H9 (cell line): ENCODE measurements around the gene KRTAP10-3. TPM values are rescaled to one million over a fixed set of nuclear protein-coding genes. Genes with fewer than 3 reads are reported as not detected.

Source experiments
- DNase-seq: peaks from one replicate; pipeline ENCODE4 v3.0.0-alpha.2; 2017
- H2AFZ ChIP-seq: one replicate; pipeline ENCODE4 v1.6.1; 2013; ENCODE audit warnings: mild to moderate bottlenecking, low read length, control low read depth, moderate library complexity
- H2AK5ac ChIP-seq: 2 replicates; pipeline ENCODE4 v1.6.1; 2013; ENCODE audit warnings: low read length, control low read depth, mixed read lengths; ENCODE audit not compliant: insufficient read length
- H2BK120ac ChIP-seq: one replicate; pipeline ENCODE4 v1.6.1; 2013; ENCODE audit warnings: low read depth, mild to moderate bottlenecking, low read length, control low read depth, inconsistent platforms; ENCODE audit not compliant: poor library complexity, severe bottlenecking
- H2BK12ac ChIP-seq: 2 replicates; pipeline ENCODE4 v1.6.1; 2013; ENCODE audit warnings: low read length, control low read depth, mixed read lengths, low read depth; ENCODE audit not compliant: insufficient read length
- H2BK15ac ChIP-seq: 2 replicates; pipeline ENCODE4 v1.6.1; 2013; ENCODE audit warnings: low read depth, low read length, control low read depth
- H2BK20ac ChIP-seq: one replicate; pipeline ENCODE4 v1.6.1; 2013; ENCODE audit warnings: low read depth, mild to moderate bottlenecking, low read length, control low read depth, inconsistent platforms; ENCODE audit not compliant: poor library complexity, severe bottlenecking
- H2BK5ac ChIP-seq: 2 replicates; pipeline ENCODE4 v1.6.1; 2013; ENCODE audit warnings: low read length, control low read depth, mixed read lengths; ENCODE audit not compliant: insufficient read length
- H3K14ac ChIP-seq: 2 replicates; pipeline ENCODE4 v1.6.1; 2013; ENCODE audit warnings: low read length, control low read depth; ENCODE audit not compliant: insufficient read depth
- H3K18ac ChIP-seq: 2 replicates; pipeline ENCODE4 v1.6.1; 2013; ENCODE audit warnings: low read depth, mild to moderate bottlenecking, mixed read lengths, low read length, control low read depth; ENCODE audit not compliant: insufficient read length
- H3K23ac ChIP-seq: 2 replicates; pipeline ENCODE4 v1.6.1; 2013; ENCODE audit warnings: low read length, control low read depth, mixed read lengths, low read depth; ENCODE audit not compliant: insufficient read length
- H3K23me2 ChIP-seq: 2 replicates; pipeline ENCODE4 v1.6.1; 2013; ENCODE audit warnings: low read depth, mild to moderate bottlenecking, mixed read lengths, low read length, control low read depth; ENCODE audit not compliant: insufficient read length, poor library complexity, severe bottlenecking
- H3K27ac ChIP-seq: 2 replicates; pipeline ENCODE4 v1.5.1; 2013; ENCODE audit warnings: low read length, control low read depth, mixed read lengths, low read depth; ENCODE audit not compliant: insufficient read length
- H3K27me3 ChIP-seq: 2 replicates; pipeline ENCODE4 v1.6.1; 2013; ENCODE audit warnings: low read length, control low read depth, inconsistent platforms; ENCODE audit not compliant: insufficient read depth
- H3K4ac ChIP-seq: 2 replicates; pipeline ENCODE4 v1.6.1; 2013; ENCODE audit warnings: low read depth, mild to moderate bottlenecking, control low read depth, inconsistent platforms, low read length, moderate library complexity
- H3K4me1 ChIP-seq: 2 replicates; pipeline ENCODE4 v1.6.1; 2013; ENCODE audit warnings: low read length, control low read depth, inconsistent platforms; ENCODE audit not compliant: insufficient read depth
- H3K4me2 ChIP-seq: 2 replicates; pipeline ENCODE4 v1.6.1; 2013; ENCODE audit warnings: low read length, control low read depth, mixed read lengths; ENCODE audit not compliant: insufficient read length, insufficient read depth
- H3K56ac ChIP-seq: 2 replicates; pipeline ENCODE4 v1.6.1; 2013; ENCODE audit warnings: low read depth, mild to moderate bottlenecking, mixed read lengths, low read length, control low read depth; ENCODE audit not compliant: insufficient read length
- H3K79me1 ChIP-seq: 2 replicates; pipeline ENCODE4 v1.6.1; 2013; ENCODE audit warnings: low read depth, mild to moderate bottlenecking, moderate library complexity, low read length, control low read depth, inconsistent platforms; ENCODE audit not compliant: insufficient read depth, poor library complexity, severe bottlenecking
- H3K79me2 ChIP-seq: 2 replicates; pipeline ENCODE4 v1.6.1; 2013; ENCODE audit warnings: low read length, control low read depth, inconsistent platforms; ENCODE audit not compliant: insufficient read depth
- H3K9ac ChIP-seq: 2 replicates; pipeline ENCODE4 v1.6.1; 2013; ENCODE audit warnings: low read length, control low read depth, mixed read lengths; ENCODE audit not compliant: insufficient read length; ENCODE audit errors: extremely low read depth
- H3K9me3 ChIP-seq: one replicate; pipeline ENCODE4 v1.6.1; 2013; ENCODE audit warnings: low read depth, low read length, inconsistent platforms; ENCODE audit not compliant: control insufficient read depth
- H3T11ph ChIP-seq: one replicate; pipeline ENCODE4 v1.6.1; 2013; ENCODE audit warnings: mild to moderate bottlenecking, low read length, control low read depth, inconsistent platforms
- H4K20me1 ChIP-seq: one replicate; pipeline ENCODE4 v1.6.1; 2013; ENCODE audit not compliant: control insufficient read depth, insufficient read length, insufficient read depth
- H4K5ac ChIP-seq: 2 replicates; pipeline ENCODE4 v1.6.1; 2013; ENCODE audit warnings: low read depth, mild to moderate bottlenecking, mixed read lengths, low read length, control low read depth; ENCODE audit not compliant: insufficient read length
- H4K8ac ChIP-seq: replicated peaks from 2 replicates; pipeline ENCODE4 v1.6.1; 2013; ENCODE audit warnings: low read length, control low read depth, mixed read lengths, low read depth; ENCODE audit not compliant: insufficient read length
- H4K91ac ChIP-seq: 2 replicates; pipeline ENCODE4 v1.6.1; 2013; ENCODE audit warnings: low read depth, mild to moderate bottlenecking, moderate library complexity, mixed read lengths, low read length, control low read depth; ENCODE audit not compliant: insufficient read length
- H3K27ac Mint-ChIP-seq, 3 experiments: 2 replicates in 2 of 3; 3 replicates in 1 of 3; pipeline ENCODE4 v1.8.0; 2020 to 2021; ENCODE audit warnings: mixed read lengths in 3 of 3, mild to moderate bottlenecking in 1 of 3, moderate library complexity in 1 of 3
- H3K27me3 Mint-ChIP-seq: 2 replicates; pipeline ENCODE4 v1.8.0; 2021; ENCODE audit warnings: low read depth, mild to moderate bottlenecking, moderate library complexity, mixed read lengths
- H3K36me3 Mint-ChIP-seq, 3 experiments: 2 replicates in 2 of 3; 3 replicates in 1 of 3; pipeline ENCODE4 v1.8.0; 2020 to 2021; ENCODE audit warnings: low read depth in 3 of 3, mixed read lengths in 3 of 3; ENCODE audit not compliant: insufficient read depth in 1 of 3
- H3K4me1 Mint-ChIP-seq, 2 experiments: 2 replicates each; pipeline ENCODE4 v1.8.0; 2020; ENCODE audit warnings: mixed read lengths in 2 of 2
- H3K4me3 Mint-ChIP-seq, 2 experiments: 2 replicates in 1 of 2; 3 replicates in 1 of 2; pipeline ENCODE4 v1.8.0; 2020 to 2021; ENCODE audit warnings: mild to moderate bottlenecking in 2 of 2, mixed read lengths in 2 of 2, moderate library complexity in 1 of 2
- H3K9me3 Mint-ChIP-seq, 2 experiments: 2 replicates in 1 of 2; 3 replicates in 1 of 2; pipeline ENCODE4 v1.8.0; 2020; ENCODE audit warnings: mild to moderate bottlenecking in 2 of 2, mixed read lengths in 2 of 2, moderate library complexity in 1 of 2
- WGBS: extraction: QIAGEN DNeasy Blood & Tissue Kit; methylation state at CpG from one replicate; pipeline ENCODE4 v1.1.7; 2013; ENCODE audit warnings: missing lambda C conversion rate, low lambda C conversion rate, mixed read lengths; ENCODE audit not compliant: insufficient read length; ENCODE audit errors: extremely low coverage; 5-methylcytosine and 5-hydroxymethylcytosine counted together
- total RNA-seq: library from RNA; stranded (reverse); gene quantifications from 2 replicates; pipeline ENCODE4 v1.2.1, GENCODE V29; 2021
- TF ChIP-seq, protein P1 (sequence below): fragments of 200-600 bp; sonication (generic); conservative IDR thresholded peaks from 3 replicates; pipeline ENCODE4 v1.8.0; 2021; ENCODE audit warnings: antibody characterized with exemption, mild to moderate bottlenecking

Gene KRTAP10-3
- total RNA-seq, 1 experiment from 2014 or later: not detected

DNA sequence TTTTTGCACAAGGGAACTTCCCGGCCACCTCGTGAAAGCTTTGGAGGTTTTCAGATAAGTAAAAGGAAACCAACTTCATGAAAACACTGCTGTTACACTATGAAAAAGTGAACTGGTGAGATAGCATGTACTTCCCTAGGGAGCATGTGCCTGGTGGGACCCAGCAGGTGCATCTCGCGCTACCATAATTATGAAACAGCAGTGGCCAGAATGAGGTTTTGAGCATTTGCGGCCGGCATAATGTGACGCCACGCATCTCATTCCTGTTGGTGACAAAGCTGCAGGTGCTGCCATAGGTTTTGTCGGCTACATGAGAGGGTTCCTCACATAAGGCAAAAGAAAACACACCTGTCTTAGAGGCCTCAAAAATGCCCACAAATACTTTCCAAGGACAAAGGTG lies 1.7 kb downstream of the KRTAP10-3 start:
- H3K36me3 Mint-ChIP-seq: no peaks in the 10 kb centered on the region
- H3K9me3 ChIP-seq: no peaks in the 10 kb centered on the region
- H3K79me2 ChIP-seq: no peaks in the 10 kb centered on the region
- H4K5ac ChIP-seq: no peak overlapping the region
- no peaks in the 10 kb centered on the region for H3K79me1 ChIP-seq
- no peaks in the 10 kb centered on the region for H3K27me3 ChIP-seq
- DNase-seq: no peak
- peaks cover 10% of the 10 kb centered on the region for H3K27me3 Mint-ChIP-seq
- no peak overlapping the region for H2BK5ac ChIP-seq
- H2AK5ac ChIP-seq: no peak overlapping the region
- no peak overlapping the region for H3K27ac ChIP-seq
- TF ChIP-seq, protein P1, sequence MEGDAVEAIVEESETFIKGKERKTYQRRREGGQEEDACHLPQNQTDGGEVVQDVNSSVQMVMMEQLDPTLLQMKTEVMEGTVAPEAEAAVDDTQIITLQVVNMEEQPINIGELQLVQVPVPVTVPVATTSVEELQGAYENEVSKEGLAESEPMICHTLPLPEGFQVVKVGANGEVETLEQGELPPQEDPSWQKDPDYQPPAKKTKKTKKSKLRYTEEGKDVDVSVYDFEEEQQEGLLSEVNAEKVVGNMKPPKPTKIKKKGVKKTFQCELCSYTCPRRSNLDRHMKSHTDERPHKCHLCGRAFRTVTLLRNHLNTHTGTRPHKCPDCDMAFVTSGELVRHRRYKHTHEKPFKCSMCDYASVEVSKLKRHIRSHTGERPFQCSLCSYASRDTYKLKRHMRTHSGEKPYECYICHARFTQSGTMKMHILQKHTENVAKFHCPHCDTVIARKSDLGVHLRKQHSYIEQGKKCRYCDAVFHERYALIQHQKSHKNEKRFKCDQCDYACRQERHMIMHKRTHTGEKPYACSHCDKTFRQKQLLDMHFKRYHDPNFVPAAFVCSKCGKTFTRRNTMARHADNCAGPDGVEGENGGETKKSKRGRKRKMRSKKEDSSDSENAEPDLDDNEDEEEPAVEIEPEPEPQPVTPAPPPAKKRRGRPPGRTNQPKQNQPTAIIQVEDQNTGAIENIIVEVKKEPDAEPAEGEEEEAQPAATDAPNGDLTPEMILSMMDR: no peak
- no peak overlapping the region for H3K4me2 ChIP-seq
- H3K18ac ChIP-seq: no peak overlapping the region
- peaks cover 24 to 26% of the 10 kb centered on the region in 2 experiments for H3K4me1 Mint-ChIP-seq
- no peaks in the 10 kb centered on the region; a peak in 1 of 5 replicates for H3K9me3 Mint-ChIP-seq
- no peak overlapping the region for H3K14ac ChIP-seq
- no peaks in the 10 kb centered on the region for H3K23me2 ChIP-seq
- H3K9ac ChIP-seq: no peak overlapping the region
- no peak overlapping the region for H2BK120ac ChIP-seq
- H2AFZ ChIP-seq: no peak overlapping the region
- no peak overlapping the region for H2BK12ac ChIP-seq
- no peak overlapping the region for H4K8ac ChIP-seq
- no peak overlapping the region for H3T11ph ChIP-seq
- no peak overlapping the region for H2BK15ac ChIP-seq
- H3K4me3 Mint-ChIP-seq: no peak overlapping the region
- H4K20me1 ChIP-seq: no peaks in the 10 kb centered on the region
- no peak overlapping the region for H2BK20ac ChIP-seq
- no CpG with 5 or more reads among the region's 9 CpGs for whole genome bisulfite sequencing
- H3K56ac ChIP-seq: no peak overlapping the region
- no peak overlapping the region for H3K4ac ChIP-seq
- H3K27ac Mint-ChIP-seq: no peak overlapping the region
- H3K4me1 ChIP-seq: no peaks in the 10 kb centered on the region; the same call in 1 of the 2 replicates
- no peak overlapping the region for H4K91ac ChIP-seq
- H3K23ac ChIP-seq: no peak overlapping the region
